ENCODE measurements around the gene NFATC1. TPM values are rescaled to one million over a fixed set of nuclear protein-coding genes. Genes with fewer than 3 reads are reported as not detected.

Gene NFATC1
- total RNA-seq, 1 donor from 2014 or later, result 5.6 TPM

GRCh38 chr18:79521416-79522205 lies 125.9 kb downstream of the NFATC1 start:
- no peak for DNase-seq (ENCODE audit: low spot score, unreplicated experiment)
- H3K4me1 Mint-ChIP-seq (ENCODE audit: low read depth), result peaks cover 10% of the 10 kb centered on the region
- H3K4me3 Mint-ChIP-seq (ENCODE audit: low read depth), result no peak overlapping the region
- no peak overlapping the region for H3K27ac Mint-ChIP-seq
- H3K27me3 Mint-ChIP-seq, result peaks cover 5% of the 10 kb centered on the region
- H3K9me3 Mint-ChIP-seq (ENCODE audit: low read depth), result no peaks in the 10 kb centered on the region
- no peak for TF ChIP-seq CTCF (IDR thresholded peaks at IDR 0.05; ENCODE audit: unreplicated experiment)
- H3K36me3 Mint-ChIP-seq (ENCODE audit: insufficient read depth), result no peaks in the 10 kb centered on the region

GRCh38 chr18:79522451-79523205 lies 126.9 kb downstream of the NFATC1 start:
- peaks cover 8% of the 10 kb centered on the region for H3K27me3 Mint-ChIP-seq
- no peak for DNase-seq (ENCODE audit: low spot score, unreplicated experiment)
- TF ChIP-seq CTCF (IDR thresholded peaks at IDR 0.05; ENCODE audit: unreplicated experiment), result no peak
- H3K9me3 Mint-ChIP-seq (ENCODE audit: low read depth), result no peaks in the 10 kb centered on the region
- no peaks in the 10 kb centered on the region for H3K36me3 Mint-ChIP-seq (ENCODE audit: insufficient read depth)
- H3K4me1 Mint-ChIP-seq (ENCODE audit: low read depth), result peaks cover 10% of the 10 kb centered on the region
- H3K27ac Mint-ChIP-seq, result no peak overlapping the region
- no peak overlapping the region for H3K4me3 Mint-ChIP-seq (ENCODE audit: low read depth)

GRCh38 chr18:79523206-79523735 lies 127.5 kb downstream of the NFATC1 start:
- Mint-ChIP-seq H3K4me3 (ENCODE audit: low read depth) (no peak overlapping the region), H3K27ac (peak overlapping the region; percentile 74), H3K27me3 (peaks cover 13% of the 10 kb centered on the region), H3K9me3 (ENCODE audit: low read depth) (no peaks in the 10 kb centered on the region), H3K36me3 (ENCODE audit: insufficient read depth) (no peaks in the 10 kb centered on the region), H3K4me1 (ENCODE audit: low read depth) (peaks cover 10% of the 10 kb centered on the region)
- TF ChIP-seq CTCF (IDR thresholded peaks at IDR 0.05; ENCODE audit: unreplicated experiment), result no peak
- no peak for DNase-seq (ENCODE audit: low spot score, unreplicated experiment)

- TF ChIP-seq CTCF (IDR thresholded peaks at IDR 0.05; ENCODE audit: unreplicated experiment), result no peak
- Mint-ChIP-seq H3K27me3 (peaks cover 15% of the 10 kb centered on the region), H3K9me3 (ENCODE audit: low read depth) (no peaks in the 10 kb centered on the region), H3K4me1 (ENCODE audit: low read depth) (peaks cover 10% of the 10 kb centered on the region), H3K4me3 (ENCODE audit: low read depth) (no peak overlapping the region), H3K36me3 (ENCODE audit: insufficient read depth) (no peaks in the 10 kb centered on the region), H3K27ac (peak overlapping the region; percentile 74)
- DNase-seq (ENCODE audit: low spot score, unreplicated experiment), result no peak
These were observed 128.0 kb downstream of the NFATC1 start for GRCh38 chr18:79523736-79524180.

Measured in progenitor cell of endocrine pancreas (in vitro differentiated cells).